Stimulated activated CD4-positive, alpha-beta T cell treated with anti-CD3 and anti-CD28 coated beads, Interleukin-15, amount 100 ng/mL, for 24 hours (primary cell): ENCODE data around the gene GNAT1.
"Not testable (repeated sequence)": the region's sequence is repeated elsewhere in the genome, so short reads cannot be mapped to it uniquely, and the experiment has no call there.

Source experiments
- DNase-seq: peaks from one replicate; pipeline ENCODE4 v3.0.0-alpha.2; 2020

Gene GNAT1

DNA sequence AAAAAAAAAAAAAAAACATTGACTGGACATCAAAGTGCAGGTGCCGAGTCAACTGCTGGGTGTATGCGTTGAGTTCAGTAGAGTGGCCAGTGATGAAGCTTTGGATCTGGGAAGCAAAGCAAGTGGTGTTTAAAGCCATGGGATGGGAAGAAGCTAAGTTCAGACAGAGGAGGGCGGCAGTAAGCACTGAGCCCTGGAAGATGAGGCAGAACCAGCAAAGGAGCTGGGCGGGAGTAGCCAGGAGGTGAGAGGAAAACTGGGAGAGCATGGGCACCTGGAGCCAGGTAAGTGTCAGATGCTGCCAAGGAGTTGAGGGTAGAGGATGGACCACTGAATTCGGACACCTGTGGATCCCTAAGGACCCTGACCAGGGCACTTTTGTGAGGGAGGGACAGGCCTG lies 33.2 kb downstream of the GNAT1 start:
- DNase-seq, result no peak

DNA sequence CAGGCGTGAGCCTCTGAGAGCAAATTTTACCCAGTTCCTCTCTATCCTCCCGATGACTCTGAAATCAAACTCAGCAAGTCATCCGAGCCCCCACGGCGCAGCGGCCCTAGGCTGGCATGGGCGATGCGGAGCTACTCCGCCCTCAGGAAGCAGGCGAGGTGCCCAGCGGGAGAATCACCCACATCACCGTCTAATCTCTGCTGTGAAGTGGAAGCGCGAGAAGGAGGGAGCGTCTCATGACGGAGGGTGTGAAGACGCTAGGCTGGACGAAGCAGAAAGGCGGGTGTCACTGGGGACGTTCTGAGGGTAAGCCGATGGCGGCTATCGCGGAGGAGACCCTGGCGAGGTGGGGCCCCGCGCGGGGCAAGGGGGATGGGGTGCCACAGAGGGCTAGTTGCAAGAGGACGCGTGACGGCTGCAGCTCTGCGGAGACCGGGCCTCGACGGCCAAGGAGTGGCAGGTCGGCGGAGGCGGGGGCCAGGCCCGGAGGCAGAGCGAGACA lies 35.5 kb downstream of the GNAT1 start:
- DNase-seq, result peak; percentile 58

DNA sequence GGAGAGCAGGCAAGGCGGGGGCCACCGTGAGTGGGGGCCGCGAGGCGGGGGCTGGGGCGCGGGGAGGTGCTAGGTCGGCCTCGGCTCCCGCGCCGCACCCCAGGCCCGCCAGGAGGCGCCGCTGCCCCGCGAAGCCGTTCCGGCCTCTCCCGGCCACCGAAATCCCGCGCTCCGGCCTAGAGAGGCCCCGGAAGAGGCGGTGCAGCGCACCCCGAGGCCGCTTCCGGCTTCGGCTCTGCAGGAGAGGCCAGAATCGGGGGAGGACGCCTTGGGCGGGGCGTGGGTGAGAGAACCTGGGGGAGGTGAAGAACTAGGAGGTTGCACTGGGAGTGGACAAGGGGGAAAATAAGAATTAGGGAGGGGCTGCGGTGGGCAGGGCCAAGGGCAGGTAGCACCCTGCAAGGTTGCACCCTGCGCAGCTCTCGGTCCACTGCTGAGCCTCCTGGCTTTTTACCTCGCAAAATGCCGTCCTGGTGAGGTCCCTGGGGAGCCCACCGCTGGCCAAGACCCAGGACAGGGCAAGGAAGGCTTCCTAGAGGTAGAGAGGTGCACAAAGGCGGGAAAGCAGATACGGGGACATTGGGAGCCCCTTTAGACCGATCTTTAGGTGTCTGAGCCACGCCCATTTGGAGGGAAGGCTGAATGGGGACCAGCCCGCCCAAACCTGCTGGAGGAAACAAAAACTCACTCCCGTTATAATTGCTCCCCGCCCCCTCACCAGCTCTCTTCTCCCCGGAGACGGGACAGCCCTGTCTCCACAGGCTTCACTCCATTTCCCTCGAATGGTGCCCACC lies 36.2 kb downstream of the GNAT1 start:
- DNase-seq, result peak; percentile 94

DNA sequence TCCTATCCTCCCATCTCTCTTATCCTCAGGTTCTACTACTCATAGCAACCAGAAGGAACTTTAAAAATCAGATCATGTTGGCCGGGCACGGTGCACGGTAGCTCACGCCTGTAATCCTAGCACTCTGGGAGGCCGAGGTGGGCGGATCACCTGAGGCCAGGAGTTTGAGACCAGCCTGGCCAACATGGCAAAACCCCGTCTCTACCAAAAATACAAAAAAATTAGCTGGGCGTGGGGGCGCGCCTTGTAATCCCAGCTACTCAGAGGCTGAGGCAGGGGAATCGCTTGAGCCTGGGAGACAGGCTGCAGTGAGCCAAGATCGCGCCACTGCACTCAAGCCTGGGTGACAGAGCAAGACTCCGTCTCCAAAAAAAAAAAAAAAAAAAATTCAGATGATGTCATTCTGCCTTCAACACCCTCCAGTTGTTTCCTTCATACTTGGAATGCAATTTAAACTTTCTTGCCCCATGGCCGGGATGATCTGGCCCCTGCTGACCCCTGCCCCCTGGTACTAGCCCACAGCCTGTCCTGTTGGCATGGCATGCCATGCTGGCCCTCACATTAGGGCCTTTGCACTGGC lies 36.9 kb downstream of the GNAT1 start:
- DNase-seq, result not testable (repeated sequence)

DNA sequence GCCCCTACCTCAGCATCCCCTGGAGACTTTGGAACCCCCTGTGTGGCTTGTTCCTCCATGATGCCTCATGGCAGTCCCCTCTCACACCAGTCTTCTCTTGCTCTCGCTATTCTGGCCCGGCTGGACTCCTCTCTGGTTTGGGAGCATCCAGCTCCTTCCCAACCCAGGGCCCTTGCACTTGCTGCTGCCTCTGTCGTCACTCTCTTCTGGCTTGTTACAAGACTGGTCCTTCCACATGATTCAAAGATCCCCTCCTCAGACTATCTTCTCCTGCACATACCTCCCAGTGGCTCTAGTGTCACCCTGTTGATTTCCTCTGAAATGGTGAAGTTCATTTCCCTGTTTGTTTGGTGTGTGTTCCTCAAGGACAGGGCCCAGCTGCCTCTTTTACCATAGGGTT lies 38.1 kb downstream of the GNAT1 start:
- no peak for DNase-seq

DNA sequence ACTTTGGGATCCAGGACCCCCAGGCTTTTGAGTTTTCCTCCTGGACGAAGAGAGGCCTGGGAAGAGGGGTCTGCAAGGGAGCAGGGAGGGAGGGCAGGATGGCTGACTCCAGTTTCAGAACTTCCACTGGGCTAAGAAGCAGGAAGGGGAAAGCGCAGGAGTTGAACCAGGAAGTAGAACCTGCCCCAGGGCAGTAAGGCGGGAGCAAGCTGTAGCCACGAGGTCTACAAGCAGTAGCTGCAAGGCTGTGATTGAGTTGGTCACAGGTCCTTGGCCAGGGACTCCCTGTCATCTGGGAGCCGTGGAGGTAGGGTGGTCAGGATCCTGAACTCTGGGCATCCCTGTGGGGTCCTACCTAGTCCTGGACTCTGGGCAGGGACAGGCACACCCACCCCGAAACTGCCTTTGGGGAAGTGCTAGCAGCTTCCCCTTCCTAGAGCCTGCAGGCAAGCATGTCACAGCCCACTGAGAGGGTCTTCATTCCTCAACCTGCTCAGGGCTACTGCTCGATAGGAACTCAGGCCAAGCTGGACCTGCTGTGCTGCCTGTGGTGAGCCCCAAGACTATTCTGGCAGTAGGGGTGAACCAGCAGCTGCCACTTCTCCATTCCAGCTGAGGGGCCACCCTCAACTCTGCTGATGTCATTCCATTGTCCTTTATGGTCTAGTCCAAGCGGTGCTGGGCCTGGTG lies 38.8 kb downstream of the GNAT1 start:
- DNase-seq, result no peak

DNA sequence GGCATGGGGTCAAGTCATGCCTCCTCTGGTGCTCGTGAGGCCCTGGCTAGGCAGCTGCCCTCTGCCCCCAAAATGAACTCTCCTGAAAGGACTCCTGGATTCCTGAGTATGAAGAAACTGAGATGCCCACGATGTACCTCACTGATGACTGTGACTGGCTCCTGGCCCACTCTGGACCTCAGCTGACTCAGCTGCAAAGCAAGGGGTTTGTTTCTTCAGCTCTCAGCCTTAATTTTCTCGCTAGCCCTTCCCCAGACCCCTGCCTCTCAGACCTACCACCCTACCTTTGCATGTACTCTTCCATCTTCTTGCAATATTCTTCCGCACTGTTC lies 39.4 kb downstream of the GNAT1 start:
- DNase-seq, result no peak

DNA sequence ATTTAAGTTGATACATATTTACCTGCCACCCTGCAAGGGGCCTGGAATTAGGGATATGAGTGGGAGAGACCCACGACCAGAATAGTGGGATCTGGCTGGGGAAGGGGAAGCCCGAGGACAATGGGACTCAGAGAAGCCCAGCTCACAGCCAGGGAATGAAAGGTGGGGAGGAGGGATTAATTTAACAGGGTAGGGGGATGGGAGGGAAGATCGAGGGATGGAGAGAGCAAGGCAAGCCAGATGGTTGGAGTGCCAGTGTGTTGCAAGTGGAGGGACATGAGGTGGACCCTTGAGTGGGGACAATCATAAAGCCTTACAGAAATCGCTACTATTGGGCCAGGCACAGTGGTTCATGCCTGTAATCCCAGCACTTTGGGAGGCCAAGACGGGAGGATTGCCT lies 40.2 kb downstream of the GNAT1 start:
- DNase-seq, result no peak

DNA sequence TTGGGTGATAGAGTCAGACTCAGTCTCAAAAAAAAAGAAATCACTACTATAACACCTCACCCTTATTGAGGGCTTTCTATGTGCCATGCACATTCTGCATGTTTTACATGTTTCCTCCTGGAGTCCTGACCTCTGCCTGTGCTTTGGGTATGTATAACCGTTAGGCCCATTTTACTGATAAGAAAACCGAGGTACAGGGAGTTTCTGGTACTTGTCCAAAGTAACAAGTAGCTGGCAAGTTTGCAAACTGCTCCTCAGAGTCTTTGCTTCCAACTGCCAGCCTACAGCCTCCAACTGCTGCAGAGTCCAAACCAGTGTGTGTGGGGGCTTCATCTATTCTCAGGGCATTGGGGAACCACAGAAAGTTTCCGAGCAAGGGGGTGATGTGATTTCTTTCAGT lies 40.9 kb downstream of the GNAT1 start:
- no peak for DNase-seq

DNA sequence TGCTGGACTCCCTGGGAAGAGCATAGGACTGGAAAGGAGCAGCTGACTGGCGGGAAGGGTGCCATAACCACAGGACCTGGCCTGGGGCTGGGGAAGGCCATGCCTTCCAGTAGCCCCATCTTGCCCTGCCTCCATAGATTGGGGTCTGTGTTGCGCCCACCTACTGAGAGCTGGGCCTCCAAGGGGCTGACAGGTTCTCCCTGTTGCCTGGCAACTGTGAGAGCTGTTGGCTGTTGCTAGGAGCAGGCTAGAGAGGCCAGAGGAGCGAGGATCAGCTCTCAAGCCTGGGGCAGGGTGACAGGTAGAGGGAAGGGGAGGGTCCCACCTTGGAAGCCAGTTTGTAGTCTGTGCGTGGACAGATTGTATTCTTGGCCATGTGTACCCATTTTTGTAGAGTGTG lies 41.8 kb downstream of the GNAT1 start:
- DNase-seq, result no peak

DNA sequence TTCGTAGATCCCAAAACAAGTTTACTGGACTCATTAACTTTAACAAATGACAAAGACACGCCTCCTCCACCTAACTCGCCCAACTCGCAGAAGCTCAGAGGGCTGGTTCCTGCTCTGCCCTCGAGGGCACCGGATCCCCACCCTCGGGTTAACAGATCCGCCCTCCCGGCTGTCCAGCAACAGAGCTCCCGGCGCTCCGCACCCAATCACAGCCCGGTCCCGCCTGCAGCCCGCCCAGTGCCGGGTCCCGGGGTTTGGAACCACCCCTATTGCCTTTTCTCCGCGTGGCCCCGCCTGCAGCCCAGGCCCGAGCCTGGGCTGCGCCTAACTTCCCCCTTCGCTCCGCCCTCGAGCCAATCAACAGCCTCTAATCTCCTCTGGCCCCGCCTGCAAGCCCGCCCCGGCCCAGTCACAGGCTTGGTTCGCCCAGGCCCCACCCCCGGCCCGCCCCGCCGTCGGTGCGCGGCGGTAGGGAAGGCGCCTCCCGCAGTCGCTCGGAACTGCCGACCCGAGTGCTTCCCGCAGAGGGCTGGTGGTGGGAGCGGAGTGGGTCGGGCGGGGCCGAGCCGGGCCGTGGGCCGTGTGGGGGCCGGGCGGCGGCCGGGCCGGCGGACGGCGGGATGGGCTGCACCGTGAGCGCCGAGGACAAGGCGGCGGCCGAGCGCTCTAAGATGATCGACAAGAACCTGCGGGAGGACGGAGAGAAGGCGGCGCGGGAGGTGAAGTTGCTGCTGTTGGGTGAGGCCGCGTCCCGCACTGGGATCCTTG lies 44.5 kb downstream of the GNAT1 start, which contains the start of gene GNAI2:
Gene GNAI2 (plus strand): TSS at position 489 of the 768 bp plus-strand sequence. CDS start 132 bp downstream, at position 621.
- peak; percentile 99 for DNase-seq

DNA sequence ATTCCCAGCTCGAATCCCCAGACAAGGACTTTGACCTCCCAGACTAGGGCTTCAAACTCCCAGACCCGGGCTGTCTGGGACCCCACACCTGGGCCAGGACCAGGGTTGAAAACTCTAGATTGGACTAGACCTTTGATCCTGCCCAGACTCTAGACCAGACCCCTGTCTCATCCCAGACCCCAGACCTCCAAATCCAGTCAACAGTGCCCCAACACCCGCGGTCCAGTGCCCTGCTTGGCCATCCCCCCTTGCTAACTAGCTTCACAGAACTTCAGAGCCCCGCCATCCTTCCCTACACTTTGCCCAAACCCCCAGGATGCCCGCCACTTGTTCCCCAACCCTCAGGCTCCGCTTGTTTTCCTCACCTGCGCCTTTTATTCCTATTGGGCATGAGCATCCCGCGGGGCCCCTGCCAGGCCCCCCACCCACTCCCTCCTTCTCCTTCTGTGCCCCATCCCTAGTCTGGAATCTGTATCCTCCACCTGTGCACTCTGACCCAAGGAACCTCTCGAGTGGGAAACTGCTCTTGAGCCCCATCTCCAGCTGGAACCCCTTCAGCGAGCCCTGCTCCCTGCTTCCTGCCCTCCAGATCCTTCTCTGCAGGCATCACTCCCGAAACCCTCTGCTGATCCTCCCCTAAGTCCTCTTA lies 45.2 kb downstream of the GNAT1 start:
- no peak for DNase-seq

DNA sequence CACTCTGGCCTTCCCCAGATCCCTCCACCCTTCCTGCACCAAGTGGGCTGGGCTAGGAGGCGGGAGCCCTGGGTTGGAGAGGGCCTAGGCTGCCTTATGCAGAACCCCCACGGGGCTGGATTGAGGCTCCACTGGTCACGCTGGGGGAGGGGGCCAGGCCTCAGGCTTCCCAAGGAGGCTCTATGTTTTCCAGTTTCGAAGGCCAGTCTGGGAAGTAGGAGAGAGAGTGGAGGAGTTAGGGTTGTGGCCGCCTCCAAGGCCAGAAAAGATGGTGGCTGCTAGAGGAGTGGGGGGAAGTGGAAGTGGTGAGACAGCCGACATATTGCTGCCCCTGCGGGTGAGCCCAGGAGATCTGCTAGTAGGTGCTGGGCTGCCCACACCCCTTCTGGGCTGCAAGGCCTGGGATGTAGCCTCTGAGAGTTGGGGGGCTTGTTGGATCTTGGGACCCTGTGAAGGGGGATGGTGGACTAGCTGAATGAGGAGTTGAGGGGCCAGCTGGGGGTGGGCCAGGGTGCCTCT lies 45.8 kb downstream of the GNAT1 start:
- peak; percentile 50 for DNase-seq

DNA sequence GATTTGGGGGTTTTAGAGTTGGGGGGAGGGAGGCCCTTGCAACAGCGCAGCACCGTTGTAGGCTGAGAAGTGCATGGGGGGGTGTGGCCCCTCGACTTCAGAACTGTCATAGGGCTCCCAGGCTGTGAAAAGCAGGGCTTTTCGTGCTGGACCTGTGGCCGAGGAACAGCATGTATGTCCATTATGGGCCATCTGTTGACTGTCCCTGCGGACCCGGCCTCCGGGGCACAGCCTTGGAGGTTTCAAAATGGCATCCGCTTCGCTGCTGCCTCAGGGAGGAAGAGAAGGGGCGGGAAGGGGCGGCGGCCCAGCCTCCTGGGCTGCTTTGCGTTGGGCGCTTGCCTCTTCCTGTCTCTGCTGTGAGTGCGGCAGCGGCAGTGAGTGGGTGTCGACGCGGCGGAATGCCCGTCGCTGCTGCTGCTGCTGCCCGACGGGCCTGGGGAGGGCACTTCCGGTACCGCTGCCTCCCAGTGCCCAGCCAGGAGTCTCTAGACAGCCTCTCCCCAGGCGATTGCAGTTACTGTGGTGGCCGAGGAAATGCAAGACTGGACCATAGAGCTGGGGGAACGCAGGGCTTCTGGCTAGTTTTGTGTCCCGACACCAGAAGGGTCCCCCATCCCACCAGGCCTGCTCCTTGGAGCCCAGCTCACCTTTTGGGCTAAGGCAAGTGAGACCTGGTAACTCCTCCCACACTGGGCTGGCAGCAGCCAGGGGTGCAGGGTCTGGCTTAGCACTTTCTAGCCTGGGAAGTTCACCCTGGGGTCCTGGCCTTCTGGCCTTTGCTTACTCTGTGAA lies 46.5 kb downstream of the GNAT1 start:
- DNase-seq, result peak; percentile 94

DNA sequence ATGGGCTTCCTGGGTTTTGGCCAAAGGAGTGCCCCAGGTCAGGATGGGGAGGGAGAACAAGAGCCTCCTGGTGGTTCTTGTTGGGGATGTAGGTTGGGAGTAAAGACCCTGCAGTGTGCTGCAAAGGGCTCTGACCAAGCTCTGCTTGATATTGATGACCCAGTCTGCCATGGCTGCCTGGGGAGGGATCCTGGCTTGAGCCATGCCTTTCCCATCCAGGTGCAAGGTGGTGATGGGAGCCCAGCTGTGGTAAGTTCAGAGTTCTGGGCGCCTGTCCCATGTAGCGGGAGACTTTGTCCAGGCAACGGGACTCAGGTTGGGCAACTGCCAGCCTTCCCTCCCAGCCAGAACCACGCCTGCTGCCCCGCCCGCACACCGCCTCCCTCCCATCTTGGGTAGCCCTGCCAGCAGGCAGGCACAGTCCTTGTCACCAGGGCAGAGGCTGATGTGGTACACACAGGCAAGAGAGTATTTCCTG lies 47.2 kb downstream of the GNAT1 start:
- peak; percentile 36 for DNase-seq

DNA sequence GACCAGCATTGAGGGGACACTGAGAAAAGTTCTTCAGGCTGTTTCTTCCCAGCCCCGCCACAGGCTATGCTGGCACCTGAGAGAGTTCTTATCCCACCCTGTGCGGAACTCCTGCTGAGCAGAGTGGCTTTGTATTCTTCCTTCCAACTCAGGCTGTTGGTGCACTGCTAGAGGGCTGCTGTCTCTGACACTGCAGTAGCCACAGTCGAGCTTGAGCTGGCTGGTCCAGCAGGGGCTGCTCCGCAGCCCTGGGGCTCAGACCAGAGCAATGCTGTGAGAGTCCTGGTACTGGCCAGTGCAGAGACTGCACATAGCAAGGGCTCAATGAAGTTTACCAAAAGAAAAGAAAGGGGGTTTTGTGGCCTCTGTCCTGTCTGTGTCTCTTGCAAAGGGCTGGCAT lies 48.2 kb downstream of the GNAT1 start:
- DNase-seq, result no peak

DNA sequence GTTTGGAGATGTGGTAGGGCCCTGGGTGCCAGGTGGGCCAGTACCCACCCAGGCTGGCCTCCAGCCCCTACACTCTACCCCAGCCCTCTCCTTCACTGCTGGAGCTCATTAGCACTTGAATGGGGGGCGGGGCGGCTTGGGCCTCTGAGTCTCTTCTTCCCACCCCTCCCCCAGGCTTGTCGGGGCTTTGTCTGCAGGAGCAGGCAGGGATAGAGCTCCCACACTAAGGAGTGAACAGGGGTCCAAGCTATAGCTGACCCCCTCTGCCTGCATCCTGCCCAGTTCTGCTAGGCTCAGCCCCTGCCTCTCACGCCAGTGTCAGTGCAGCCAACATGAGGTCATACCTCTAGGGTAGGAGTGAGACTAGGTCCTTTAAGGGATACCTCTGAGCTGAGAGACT lies 49.8 kb downstream of the GNAT1 start:
- DNase-seq, result no peak

DNA sequence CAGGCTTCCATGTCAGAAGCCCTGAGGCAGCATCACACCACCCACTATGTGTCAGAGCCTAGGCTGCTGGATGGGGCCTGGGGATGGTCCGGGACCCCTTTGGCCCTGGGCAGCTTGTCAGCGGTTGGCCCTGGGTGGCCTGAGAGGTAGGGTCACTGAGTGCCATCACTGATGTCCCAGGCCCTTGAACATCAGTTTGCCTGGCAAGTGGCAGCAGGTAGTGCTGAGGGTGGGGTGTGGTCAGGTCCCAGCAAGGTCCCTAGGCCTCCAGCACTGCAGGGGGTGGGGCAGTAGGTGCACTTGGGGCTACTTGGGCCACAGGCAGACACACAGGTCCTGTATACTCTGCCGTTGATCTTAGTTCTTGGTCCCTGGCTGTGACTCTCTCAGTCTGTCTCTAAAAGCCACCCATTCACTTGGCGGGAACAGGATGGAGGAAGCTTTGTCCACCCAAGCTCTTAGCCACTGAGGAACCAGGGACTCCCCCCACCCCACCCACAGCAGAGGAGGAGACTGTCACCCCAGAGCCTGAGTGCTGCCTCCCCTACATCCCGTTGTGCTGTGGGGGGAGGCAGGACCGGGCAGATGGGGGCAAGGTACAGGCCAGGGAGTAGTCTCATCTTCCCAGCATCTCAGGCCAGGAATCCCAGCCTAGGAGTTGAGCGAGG lies 50.4 kb downstream of the GNAT1 start:
- DNase-seq, result no peak

DNA sequence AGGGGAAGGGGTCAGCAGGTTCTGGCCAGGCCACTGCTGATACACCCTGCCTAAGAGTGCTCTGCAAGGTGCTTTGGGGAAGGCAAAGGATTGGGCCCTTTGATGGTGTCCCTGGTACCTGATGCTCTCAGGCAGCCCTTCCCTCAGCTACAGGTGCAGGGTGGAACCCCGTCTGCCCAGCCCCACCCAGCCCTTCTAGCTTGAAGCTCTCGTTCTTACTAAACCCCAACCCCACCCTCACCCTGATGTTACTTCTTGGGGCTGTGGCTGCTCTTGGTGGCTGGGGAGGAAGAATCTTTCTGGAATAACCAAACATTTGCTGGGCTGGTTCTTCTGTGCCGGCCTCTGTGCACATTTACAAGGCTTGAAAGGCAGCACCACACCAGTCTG lies 51.0 kb downstream of the GNAT1 start:
- DNase-seq, result peak; percentile 42

DNA sequence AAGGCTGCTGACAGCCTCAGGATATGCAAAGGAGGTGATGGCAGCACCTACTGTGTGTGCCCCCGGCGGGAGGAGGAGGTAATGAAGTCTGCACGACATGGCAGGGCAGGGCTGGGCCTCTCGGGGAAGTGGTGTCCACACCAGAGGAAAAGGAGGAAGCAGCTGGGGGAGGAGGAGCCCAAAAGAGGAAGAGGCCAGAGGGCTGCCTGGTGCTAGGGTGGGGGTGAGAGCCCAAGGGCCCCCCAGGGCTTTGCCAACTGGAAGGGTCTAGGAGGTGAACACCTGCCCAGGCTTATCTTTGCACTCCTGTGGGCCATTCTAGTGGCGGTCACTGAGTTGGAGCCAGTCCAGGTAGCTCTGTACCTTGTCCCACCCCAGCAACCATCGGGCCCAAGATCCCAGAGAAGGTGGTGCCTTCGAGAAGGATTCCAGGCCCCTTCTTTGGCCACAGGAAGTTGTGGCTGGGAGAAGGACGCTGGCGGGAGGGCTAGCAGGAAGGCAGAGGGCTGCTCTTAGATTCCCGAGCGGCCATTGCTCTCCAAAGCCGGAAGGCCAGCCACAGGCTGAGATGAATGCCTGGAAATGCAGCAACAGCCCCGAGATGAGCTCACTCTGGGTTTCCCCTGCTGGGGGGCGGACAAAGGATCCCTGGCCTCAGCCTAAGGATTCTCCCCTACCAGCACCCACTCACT lies 51.6 kb downstream of the GNAT1 start:
- DNase-seq, result peak; percentile 65
